ENCODE data around the gene SRRD. TPM values are rescaled to one million over a fixed set of nuclear protein-coding genes. Genes with fewer than 3 reads are reported as not detected.
A peak's percentile ranks its signal among the peaks of the same experiment; 100 is the strongest.

The SRRD gene
- total and polyA plus RNA-seq, 2 experiments from 2014 or later, result 20.2 to 25.7 TPM

- peaks cover 12% of the 10 kb centered on the region; the same call in 1 of the 2 replicates for H3K36me3 ChIP-seq (ENCODE audit: low read depth)
- H3F3A ChIP-seq (ENCODE audit: insufficient read depth), result no peaks in the 10 kb centered on the region
- WGBS, 2 experiments (ENCODE audit: low coverage in 1 of 2, low lambda C conversion rate in 2 of 2, missing lambda C conversion rate in 2 of 2), result 81 to 87% methylated on average over 6 of the region's 6 CpGs
- no peak overlapping the region for H3K4me2 ChIP-seq (ENCODE audit: unreplicated experiment)
- no peak overlapping the region for H3K4me3 ChIP-seq
- no peak for DNase-seq
- no peaks in the 10 kb centered on the region for H3K9me3 ChIP-seq (ENCODE audit: low read depth)
- no peak overlapping the region for H3K9ac ChIP-seq
- no peak overlapping the region for H2AFZ ChIP-seq
- no peak for TF ChIP-seq EZH2 (IDR thresholded peaks at IDR 0.05; ENCODE audit: insufficient read depth, poor library complexity, severe bottlenecking)
- no peak for TF ChIP-seq EZH2phosphoT487 (IDR thresholded peaks at IDR 0.05; ENCODE audit: insufficient read depth, low read depth)
- H3K27me3 ChIP-seq (replicated peaks; ENCODE audit: insufficient read depth), result no peaks in the 10 kb centered on the region
- H3K9me2 ChIP-seq (ENCODE audit: insufficient read depth), result no peaks in the 10 kb centered on the region
- no peaks in the 10 kb centered on the region for H3K4me1 ChIP-seq (ENCODE audit: insufficient read depth)
- in situ Hi-C loops (cut with MboI), result no loop called here
- H4K20me1 ChIP-seq (ENCODE audit: insufficient read depth), result no peaks in the 10 kb centered on the region
- H3K79me2 ChIP-seq (ENCODE audit: insufficient read depth), result peaks cover 14% of the 10 kb centered on the region; the same call in 1 of the 2 replicates
- no peak overlapping the region for H3K27ac ChIP-seq
These were observed 23.5 kb upstream of the SRRD start for GRCh38 chr22:26460202-26460601.

- H4K20me1 ChIP-seq (ENCODE audit: insufficient read depth), result no peaks in the 10 kb centered on the region
- H3K79me2 ChIP-seq (ENCODE audit: insufficient read depth), result peaks cover 14% of the 10 kb centered on the region; the same call in 1 of the 2 replicates
- no peaks in the 10 kb centered on the region for H3K4me1 ChIP-seq (ENCODE audit: insufficient read depth)
- peaks cover 12% of the 10 kb centered on the region for H3K36me3 ChIP-seq (ENCODE audit: low read depth)
- H3K9me3 ChIP-seq (ENCODE audit: low read depth), result no peaks in the 10 kb centered on the region
- no peak overlapping the region for H2AFZ ChIP-seq
- H3K4me2 ChIP-seq (ENCODE audit: unreplicated experiment), result no peak overlapping the region
- H3K4me3 ChIP-seq, result no peak overlapping the region
- no peak overlapping the region for H3K27ac ChIP-seq
- no peak for TF ChIP-seq EZH2phosphoT487 (IDR thresholded peaks at IDR 0.05; ENCODE audit: insufficient read depth, low read depth)
- TF ChIP-seq EZH2 (IDR thresholded peaks at IDR 0.05; ENCODE audit: insufficient read depth, poor library complexity, severe bottlenecking), result no peak
- in situ Hi-C loops (cut with MboI), result no loop called here
- no peaks in the 10 kb centered on the region for H3K9me2 ChIP-seq (ENCODE audit: insufficient read depth)
- DNase-seq, result peak; percentile 65
- WGBS, 2 experiments (ENCODE audit: low coverage in 1 of 2, low lambda C conversion rate in 2 of 2, missing lambda C conversion rate in 2 of 2), result 30 to 35% methylated on average over 3 of the region's 3 CpGs
- H3F3A ChIP-seq (ENCODE audit: insufficient read depth), result no peaks in the 10 kb centered on the region
- no peak overlapping the region for H3K9ac ChIP-seq
- no peaks in the 10 kb centered on the region for H3K27me3 ChIP-seq (replicated peaks; ENCODE audit: insufficient read depth)
These were observed 22.4 kb upstream of the SRRD start for GRCh38 chr22:26461188-26461810.

- TF ChIP-seq EZH2phosphoT487 (IDR thresholded peaks at IDR 0.05; ENCODE audit: insufficient read depth, low read depth) (no peak), EZH2 (IDR thresholded peaks at IDR 0.05; ENCODE audit: insufficient read depth, poor library complexity, severe bottlenecking) (no peak)
- no peaks in the 10 kb centered on the region for H3K27me3 ChIP-seq (replicated peaks; ENCODE audit: insufficient read depth)
- H3F3A ChIP-seq (ENCODE audit: insufficient read depth), result no peaks in the 10 kb centered on the region
- H3K9me3 ChIP-seq (ENCODE audit: low read depth), result no peaks in the 10 kb centered on the region
- no peaks in the 10 kb centered on the region for H3K4me1 ChIP-seq (ENCODE audit: insufficient read depth)
- H3K9ac ChIP-seq, result no peak overlapping the region
- no peak overlapping the region for H2AFZ ChIP-seq
- H3K36me3 ChIP-seq (ENCODE audit: low read depth), result peaks cover 17% of the 10 kb centered on the region
- H3K9me2 ChIP-seq (ENCODE audit: insufficient read depth), result no peaks in the 10 kb centered on the region
- no peak overlapping the region for H3K4me3 ChIP-seq
- no peak overlapping the region for H3K27ac ChIP-seq
- 84 to 89% methylated on average over 5 of the region's 5 CpGs for WGBS, 2 experiments (ENCODE audit: low coverage in 1 of 2, low lambda C conversion rate in 2 of 2, missing lambda C conversion rate in 2 of 2)
- no peak overlapping the region for H3K4me2 ChIP-seq (ENCODE audit: unreplicated experiment)
- no peaks in the 10 kb centered on the region for H4K20me1 ChIP-seq (ENCODE audit: insufficient read depth)
- in situ Hi-C loops (cut with MboI), result no loop called here
- peaks cover 14% of the 10 kb centered on the region; the same call in 1 of the 2 replicates for H3K79me2 ChIP-seq (ENCODE audit: insufficient read depth)
- no peak for DNase-seq
These were observed 21.6 kb upstream of the SRRD start for GRCh38 chr22:26462051-26462450.

GRCh38 chr22:26462641-26463040 lies 21.0 kb upstream of the SRRD start:
- no peak overlapping the region for H3K9ac ChIP-seq
- H3K36me3 ChIP-seq (ENCODE audit: low read depth), result peaks cover 22% of the 10 kb centered on the region
- no peak for DNase-seq
- H3K27ac ChIP-seq, result no peak overlapping the region
- H2AFZ ChIP-seq, result no peak overlapping the region
- H3K4me1 ChIP-seq (ENCODE audit: insufficient read depth), result no peaks in the 10 kb centered on the region
- H3F3A ChIP-seq (ENCODE audit: insufficient read depth), result no peaks in the 10 kb centered on the region
- in situ Hi-C loops (cut with MboI), result no loop called here
- H3K9me3 ChIP-seq (ENCODE audit: low read depth), result no peaks in the 10 kb centered on the region
- TF ChIP-seq EZH2 (IDR thresholded peaks at IDR 0.05; ENCODE audit: insufficient read depth, poor library complexity, severe bottlenecking) (no peak), EZH2phosphoT487 (IDR thresholded peaks at IDR 0.05; ENCODE audit: insufficient read depth, low read depth) (no peak)
- no peaks in the 10 kb centered on the region for H3K27me3 ChIP-seq (replicated peaks; ENCODE audit: insufficient read depth)
- H3K4me2 ChIP-seq (ENCODE audit: unreplicated experiment), result no peak overlapping the region
- H3K9me2 ChIP-seq (ENCODE audit: insufficient read depth), result no peaks in the 10 kb centered on the region
- 92 to 96% methylated on average over 3 of the region's 3 CpGs for WGBS, 2 experiments (ENCODE audit: low coverage in 1 of 2, low lambda C conversion rate in 2 of 2, missing lambda C conversion rate in 2 of 2)
- peaks cover 14% of the 10 kb centered on the region; the same call in 1 of the 2 replicates for H3K79me2 ChIP-seq (ENCODE audit: insufficient read depth)
- H3K4me3 ChIP-seq, result no peak overlapping the region
- no peaks in the 10 kb centered on the region for H4K20me1 ChIP-seq (ENCODE audit: insufficient read depth)
